ENCODE measurements around the gene RBKS. TPM values are rescaled to one million over a fixed set of nuclear protein-coding genes. Genes with fewer than 3 reads are reported as not detected.
"Not testable (repeated sequence)": the region's sequence is repeated elsewhere in the genome, so short reads cannot be mapped to it uniquely, and the experiment has no call there.

Gene RBKS
- total and polyA plus RNA-seq, 4 donors = 3.5 to 5.0 (median 3.8) TPM

DNA sequence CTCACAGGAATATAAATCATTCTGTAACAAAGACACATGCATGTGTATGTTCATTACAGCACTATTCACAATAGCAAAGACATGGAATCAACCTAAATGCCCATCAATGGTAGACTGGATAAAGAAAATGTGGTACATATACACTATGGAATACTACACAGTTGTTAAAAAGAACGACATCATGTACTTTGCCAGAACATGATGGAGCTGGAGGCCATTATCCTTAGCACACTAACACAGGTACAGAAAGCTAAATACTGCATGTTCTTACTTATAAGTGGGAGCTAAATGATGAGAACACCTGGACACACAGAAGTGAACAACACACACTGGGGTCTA, 7.6 kb downstream of the RBKS start:
- WGBS (ENCODE audit: insufficient coverage) = no CpG with 5 or more reads among the region's 1 CpG
- H3K36me3 ChIP-seq (ENCODE audit: control insufficient read depth, insufficient read depth, low read length) = not testable (repeated sequence)

DNA sequence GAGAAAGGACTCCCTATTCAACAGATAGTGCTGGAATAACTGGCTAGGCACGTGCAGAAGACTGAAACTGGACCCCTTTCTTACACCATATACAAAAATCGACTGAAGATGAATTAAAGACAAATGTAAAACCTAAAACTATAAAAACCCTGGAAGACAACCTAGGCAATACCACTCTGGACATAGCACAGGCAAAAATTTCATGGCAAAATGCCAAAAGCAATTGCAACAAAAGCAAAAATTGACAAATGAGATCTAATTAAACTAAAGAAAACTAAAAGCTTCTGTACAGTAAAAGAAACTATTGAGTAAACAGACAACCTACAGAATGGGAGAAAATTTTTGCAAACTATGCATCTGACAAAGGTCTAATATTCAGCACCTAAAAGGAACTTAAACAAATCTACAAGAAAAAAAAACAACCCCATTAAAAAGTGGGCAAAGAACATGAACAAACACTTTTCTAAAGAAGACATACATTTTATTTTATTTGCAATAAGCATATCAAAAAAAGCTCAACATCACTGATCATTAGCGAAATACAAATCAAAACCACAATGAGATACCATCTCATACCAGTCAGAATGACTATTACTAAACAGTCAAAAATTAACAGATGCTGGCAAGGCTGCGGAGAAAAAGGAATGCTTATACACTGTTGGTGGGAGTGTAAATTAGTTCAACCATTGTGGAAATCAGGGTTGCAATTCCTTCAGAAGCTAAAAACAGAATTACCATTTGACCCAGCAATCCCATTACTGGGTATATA, 8.2 kb downstream of the RBKS start:
- H3K36me3 ChIP-seq (ENCODE audit: control insufficient read depth, insufficient read depth, low read length); H3K27me3 ChIP-seq (ENCODE audit: control insufficient read depth, insufficient read depth, low read length); H3K4me1 ChIP-seq (ENCODE audit: control insufficient read depth, insufficient read depth, low read length); H3K4me3 ChIP-seq (ENCODE audit: low read depth, low read length); H3K27ac ChIP-seq (ENCODE audit: low read depth, low read length); H3K9me3 ChIP-seq (ENCODE audit: control insufficient read depth, insufficient read depth, low read length); DNase-seq (ENCODE audit: low read depth in 4 of 6, low spot score in 6 of 6): not testable (repeated sequence)
- 64% methylated on average over 2 of the region's 4 CpGs for WGBS (ENCODE audit: insufficient coverage)

More for the DNA sequence above, 7.6 kb downstream of the RBKS start:
- not testable (repeated sequence) for DNase-seq (ENCODE audit: low read depth in 4 of 6, low spot score in 6 of 6); H3K27ac ChIP-seq (ENCODE audit: low read depth, low read length); H3K27me3 ChIP-seq (ENCODE audit: control insufficient read depth, insufficient read depth, low read length); H3K9me3 ChIP-seq (ENCODE audit: control insufficient read depth, insufficient read depth, low read length); H3K4me1 ChIP-seq (ENCODE audit: control insufficient read depth, insufficient read depth, low read length); H3K4me3 ChIP-seq (ENCODE audit: low read depth, low read length)

- 100% methylated on average over 1 of the region's 2 CpGs for WGBS (ENCODE audit: insufficient coverage)
- H3K36me3 ChIP-seq (ENCODE audit: control insufficient read depth, insufficient read depth, low read length) = no peaks in the 10 kb centered on the region
Measured at GRCh38 chr2:27878825-27879224, 11.4 kb downstream of the RBKS start.

GRCh38 chr2:27875089-27875881, 14.9 kb downstream of the RBKS start:
- H3K4me3 ChIP-seq (ENCODE audit: low read depth, low read length) = no peak overlapping the region
- H3K9me3 ChIP-seq (ENCODE audit: control insufficient read depth, insufficient read depth, low read length) = no peaks in the 10 kb centered on the region
- no peaks in the 10 kb centered on the region for H3K27me3 ChIP-seq (ENCODE audit: control insufficient read depth, insufficient read depth, low read length)
- WGBS (ENCODE audit: insufficient coverage) = 100% methylated on average over 1 of the region's 9 CpGs
- no peak overlapping the region for H3K27ac ChIP-seq (ENCODE audit: low read depth, low read length)
- no peaks in the 10 kb centered on the region for H3K4me1 ChIP-seq (ENCODE audit: control insufficient read depth, insufficient read depth, low read length)
- DNase-seq (ENCODE audit: low read depth in 4 of 6, low spot score in 6 of 6) = no peak
- no peaks in the 10 kb centered on the region for H3K36me3 ChIP-seq (ENCODE audit: control insufficient read depth, insufficient read depth, low read length)

More at GRCh38 chr2:27878825-27879224, 11.4 kb downstream of the RBKS start:
- Histone ChIP-seq H3K27ac (ENCODE audit: low read depth, low read length) (no peak overlapping the region), H3K4me1 (ENCODE audit: control insufficient read depth, insufficient read depth, low read length) (no peaks in the 10 kb centered on the region), H3K4me3 (ENCODE audit: low read depth, low read length) (no peak overlapping the region), H3K9me3 (ENCODE audit: control insufficient read depth, insufficient read depth, low read length) (no peaks in the 10 kb centered on the region), H3K27me3 (ENCODE audit: control insufficient read depth, insufficient read depth, low read length) (no peaks in the 10 kb centered on the region)
- DNase-seq (ENCODE audit: low read depth in 4 of 6, low spot score in 6 of 6) = no peak

DNA sequence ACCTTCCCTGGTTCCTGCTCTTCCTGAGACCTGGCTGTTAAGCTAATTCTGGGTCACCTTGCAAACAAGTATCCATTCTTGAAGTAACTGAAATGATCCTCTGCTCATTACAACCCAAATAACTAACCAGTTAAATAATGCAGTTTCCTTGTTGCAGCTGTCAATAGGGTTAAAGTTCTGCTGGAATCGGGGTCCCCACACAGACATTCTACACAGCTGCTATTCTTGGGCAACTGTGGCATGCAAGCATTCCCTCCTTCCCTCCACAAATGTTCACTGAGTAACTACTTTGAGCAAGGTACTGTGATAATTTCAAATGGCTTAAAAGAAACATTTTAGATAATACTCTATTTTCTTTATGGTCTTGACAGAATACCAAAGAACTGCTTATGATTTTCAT, 17.1 kb downstream of the RBKS start:
- DNase-seq (ENCODE audit: low read depth in 4 of 6, low spot score in 6 of 6) = no peak
- Histone ChIP-seq H3K36me3 (ENCODE audit: control insufficient read depth, insufficient read depth, low read length) (no peaks in the 10 kb centered on the region), H3K4me3 (ENCODE audit: low read depth, low read length) (no peak overlapping the region), H3K27me3 (ENCODE audit: control insufficient read depth, insufficient read depth, low read length) (no peaks in the 10 kb centered on the region), H3K27ac (ENCODE audit: low read depth, low read length) (no peak overlapping the region), H3K4me1 (ENCODE audit: control insufficient read depth, insufficient read depth, low read length) (no peaks in the 10 kb centered on the region), H3K9me3 (ENCODE audit: control insufficient read depth, insufficient read depth, low read length) (no peaks in the 10 kb centered on the region)
- 100% methylated on average over 1 of the region's 1 CpG for WGBS (ENCODE audit: insufficient coverage)

- Histone ChIP-seq H3K27ac (ENCODE audit: low read depth, low read length) (no peak overlapping the region), H3K9me3 (ENCODE audit: control insufficient read depth, insufficient read depth, low read length) (no peaks in the 10 kb centered on the region), H3K4me1 (ENCODE audit: control insufficient read depth, insufficient read depth, low read length) (no peaks in the 10 kb centered on the region), H3K36me3 (ENCODE audit: control insufficient read depth, insufficient read depth, low read length) (no peaks in the 10 kb centered on the region), H3K4me3 (ENCODE audit: low read depth, low read length) (no peak overlapping the region), H3K27me3 (ENCODE audit: control insufficient read depth, insufficient read depth, low read length) (no peaks in the 10 kb centered on the region)
- DNase-seq (ENCODE audit: low read depth in 4 of 6, low spot score in 6 of 6) = no peak
- 100% methylated on average over 2 of the region's 3 CpGs for WGBS (ENCODE audit: insufficient coverage)
Measured at GRCh38 chr2:27871802-27872201, 18.4 kb downstream of the RBKS start.

DNA sequence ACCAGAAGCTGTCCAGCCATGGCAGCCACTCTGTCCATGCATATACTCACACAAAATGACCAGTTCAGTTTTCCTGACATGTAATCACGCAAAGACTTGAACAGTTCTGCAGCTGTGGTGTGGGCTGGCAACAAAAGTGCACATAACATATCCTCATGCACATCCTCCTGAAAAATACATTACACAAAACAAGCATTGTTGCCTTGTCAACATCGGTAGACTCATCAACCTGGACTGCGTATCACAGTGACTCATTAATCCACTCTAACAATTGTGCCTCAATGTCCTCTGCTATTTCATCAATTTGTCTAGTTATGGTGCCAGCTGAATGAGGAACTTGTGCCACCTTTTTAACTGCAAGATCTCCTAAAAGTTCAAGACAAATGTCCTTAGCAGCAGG, 19.5 kb downstream of the RBKS start:
- Histone ChIP-seq H3K9me3 (ENCODE audit: control insufficient read depth, insufficient read depth, low read length) (no peaks in the 10 kb centered on the region), H3K4me1 (ENCODE audit: control insufficient read depth, insufficient read depth, low read length) (no peaks in the 10 kb centered on the region), H3K36me3 (ENCODE audit: control insufficient read depth, insufficient read depth, low read length) (no peaks in the 10 kb centered on the region), H3K4me3 (ENCODE audit: low read depth, low read length) (no peak overlapping the region), H3K27me3 (ENCODE audit: control insufficient read depth, insufficient read depth, low read length) (no peaks in the 10 kb centered on the region), H3K27ac (ENCODE audit: low read depth, low read length) (no peak overlapping the region)
- no peak for DNase-seq (ENCODE audit: low read depth in 4 of 6, low spot score in 6 of 6)
- WGBS (ENCODE audit: insufficient coverage) = 90% methylated on average over 3 of the region's 3 CpGs

DNA sequence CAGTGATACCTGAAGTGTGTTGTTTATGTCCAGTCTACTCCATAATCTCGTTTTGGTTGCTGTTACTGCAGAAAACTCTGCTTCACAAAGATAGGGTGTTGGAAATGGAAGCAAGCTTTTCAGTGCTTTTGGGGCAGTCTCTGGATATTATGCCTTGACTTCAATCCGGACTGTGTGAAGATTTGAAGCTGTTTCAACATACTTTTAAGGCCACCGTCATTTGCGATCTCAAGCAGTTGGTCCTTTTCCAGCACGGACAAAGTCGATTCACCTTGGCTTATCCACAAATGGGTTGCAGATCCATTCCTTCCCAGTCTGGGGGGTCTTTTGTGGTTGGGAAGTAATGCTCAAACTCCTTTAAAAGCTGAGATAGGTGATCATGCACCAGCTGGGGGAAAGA, 20.4 kb downstream of the RBKS start:
- no peaks in the 10 kb centered on the region for H3K9me3 ChIP-seq (ENCODE audit: control insufficient read depth, insufficient read depth, low read length)
- WGBS (ENCODE audit: insufficient coverage) = 96% methylated on average over 5 of the region's 6 CpGs
- no peaks in the 10 kb centered on the region for H3K36me3 ChIP-seq (ENCODE audit: control insufficient read depth, insufficient read depth, low read length)
- H3K27ac ChIP-seq (ENCODE audit: low read depth, low read length) = no peak overlapping the region
- no peaks in the 10 kb centered on the region for H3K27me3 ChIP-seq (ENCODE audit: control insufficient read depth, insufficient read depth, low read length)
- DNase-seq (ENCODE audit: low read depth in 4 of 6, low spot score in 6 of 6) = no peak
- H3K4me3 ChIP-seq (ENCODE audit: low read depth, low read length) = no peak overlapping the region
- no peaks in the 10 kb centered on the region for H3K4me1 ChIP-seq (ENCODE audit: control insufficient read depth, insufficient read depth, low read length)

- Histone ChIP-seq H3K27ac (ENCODE audit: low read depth, low read length) (no peak overlapping the region), H3K36me3 (ENCODE audit: control insufficient read depth, insufficient read depth, low read length) (no peaks in the 10 kb centered on the region), H3K9me3 (ENCODE audit: control insufficient read depth, insufficient read depth, low read length) (no peaks in the 10 kb centered on the region), H3K4me3 (ENCODE audit: low read depth, low read length) (no peak overlapping the region), H3K4me1 (ENCODE audit: control insufficient read depth, insufficient read depth, low read length) (no peaks in the 10 kb centered on the region), H3K27me3 (ENCODE audit: control insufficient read depth, insufficient read depth, low read length) (no peaks in the 10 kb centered on the region)
- DNase-seq (ENCODE audit: low read depth in 4 of 6, low spot score in 6 of 6) = no peak
- WGBS (ENCODE audit: insufficient coverage) = no CpG with 5 or more reads among the region's 1 CpG
Measured at GRCh38 chr2:27866237-27866636, 23.9 kb downstream of the RBKS start.

- H3K4me1 ChIP-seq (ENCODE audit: control insufficient read depth, insufficient read depth, low read length); H3K27me3 ChIP-seq (ENCODE audit: control insufficient read depth, insufficient read depth, low read length); H3K36me3 ChIP-seq (ENCODE audit: control insufficient read depth, insufficient read depth, low read length); H3K27ac ChIP-seq (ENCODE audit: low read depth, low read length); H3K9me3 ChIP-seq (ENCODE audit: control insufficient read depth, insufficient read depth, low read length); H3K4me3 ChIP-seq (ENCODE audit: low read depth, low read length); DNase-seq (ENCODE audit: low read depth in 4 of 6, low spot score in 6 of 6): not testable (repeated sequence)
- 80% methylated on average over 1 of the region's 5 CpGs for WGBS (ENCODE audit: insufficient coverage)
Measured at GRCh38 chr2:27863955-27864354, 26.2 kb downstream of the RBKS start.

All from spinal cord (tissue), 10 donors.